Keratinocyte (primary cell): ENCODE measurements around the gene MLPH.

Experiments used
- CTCF ChIP-seq, 3 experiments: IDR thresholded peaks in 1 of 3; conservative IDR thresholded peaks in 1 of 3; optimal IDR thresholded peaks in 1 of 3; 2 replicates in 2 of 3; 3 replicates in 1 of 3; pipeline versions ENCODE3 to v1.5.1; 2011; ENCODE audit warnings: low read length in 3 of 3, mild to moderate bottlenecking in 3 of 3, moderate library complexity in 2 of 3, control low read depth in 1 of 3, inconsistent platforms in 1 of 3; ENCODE audit not compliant: insufficient read depth in 2 of 3; ENCODE audit errors: extremely low read depth in 1 of 3
- EZH2 ChIP-seq: IDR thresholded peaks from one replicate; pipeline ENCODE4 v1.6.1; 2012; ENCODE audit warnings: inconsistent platforms, mild to moderate bottlenecking, low read length, moderate library complexity

DNA sequence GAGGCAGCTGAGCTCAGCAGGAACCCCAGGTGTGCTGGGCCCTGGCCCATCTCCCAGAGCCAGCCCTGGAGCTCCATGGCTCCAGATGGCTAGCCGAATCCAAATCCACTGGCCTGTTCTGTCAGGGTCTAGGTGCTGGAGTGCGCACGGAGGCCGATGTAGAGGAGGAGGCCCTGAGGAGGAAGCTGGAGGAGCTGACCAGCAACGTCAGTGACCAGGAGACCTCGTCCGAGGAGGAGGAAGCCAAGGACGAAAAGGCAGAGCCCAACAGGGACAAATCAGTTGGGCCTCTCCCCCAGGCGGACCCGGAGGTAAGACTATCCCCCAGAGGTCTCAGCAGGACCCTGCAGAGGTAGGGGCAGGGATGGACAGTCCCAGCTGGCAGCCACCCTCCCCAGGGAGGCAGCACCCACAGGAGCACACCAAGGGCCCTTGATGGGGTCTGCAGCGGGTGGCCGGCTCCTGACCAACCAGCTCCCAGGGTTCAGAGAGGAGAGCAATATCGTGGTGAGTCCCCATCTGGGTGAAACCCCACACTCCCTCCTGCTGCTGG lies 53.2 kb downstream of the MLPH start:
- TF ChIP-seq CTCF (optimal IDR thresholded peaks at IDR 0.05 in 1 of 3, IDR thresholded peaks at IDR 0.05 in 1 of 3, conservative IDR thresholded peaks at IDR 0.05 in 1 of 3; ENCODE audit: extremely low read depth in 1 of 3, insufficient read depth in 2 of 3, low read length in 3 of 3), result no peak
- no peak for TF ChIP-seq EZH2
